CD4-positive, alpha-beta T cell treated with Interleukin-2 at 100 ng/mL for 4 hours (primary cell): Measurements from ENCODE around the gene PGK2.
"Not testable (repeated sequence)": the region's sequence is repeated elsewhere in the genome, so short reads cannot be mapped to it uniquely, and the experiment has no call there.

Experiments used
- DNase-seq: peaks from one replicate; pipeline ENCODE4 v3.0.0-alpha.2; 2020; ENCODE audit warnings: low spot score

Gene PGK2

DNA sequence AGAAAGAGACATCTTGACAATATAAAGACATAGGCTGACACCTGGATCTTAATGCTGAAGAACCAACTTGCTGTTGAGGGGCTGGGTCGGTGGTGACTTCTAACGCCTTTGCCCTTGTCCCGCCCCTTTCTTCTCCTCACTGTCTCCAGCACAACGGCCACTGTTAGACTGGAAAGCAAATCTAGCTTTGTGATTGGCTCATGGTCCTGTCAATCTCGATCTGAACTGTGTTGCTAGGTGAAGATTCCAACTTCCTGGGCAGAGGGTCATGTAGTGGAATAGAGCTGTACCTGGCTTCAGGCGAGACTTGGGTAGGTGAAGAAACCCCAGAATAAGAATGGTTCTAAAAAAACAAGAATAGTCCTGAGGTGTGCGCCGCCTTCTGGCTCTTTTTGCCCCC, at the start of gene PGK2:
Gene PGK2 (minus strand): TSS at position 110 of the 400 bp plus-strand sequence. CDS start 98 bp downstream, at position 12.
- DNase-seq: no peak

DNA sequence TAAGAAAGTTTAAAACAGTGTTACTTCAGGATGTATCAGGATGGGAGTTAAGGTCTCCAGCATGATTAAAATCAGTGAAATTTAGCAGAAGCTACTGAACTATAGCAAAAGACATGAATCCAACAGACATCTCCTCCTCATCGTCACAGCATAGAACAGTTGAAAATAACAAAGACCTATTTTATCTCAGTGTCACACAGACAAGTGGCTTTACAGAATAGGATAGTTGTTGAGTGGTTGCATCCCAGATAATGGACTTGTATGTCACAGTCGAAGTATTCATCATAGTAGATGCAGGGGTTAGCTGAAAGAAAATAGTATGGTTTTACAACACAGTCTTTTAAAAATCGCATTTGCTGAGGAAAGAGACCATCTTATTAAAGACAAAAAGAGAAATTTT, 48.1 kb upstream of the PGK2 start:
- DNase-seq: no peak

DNA sequence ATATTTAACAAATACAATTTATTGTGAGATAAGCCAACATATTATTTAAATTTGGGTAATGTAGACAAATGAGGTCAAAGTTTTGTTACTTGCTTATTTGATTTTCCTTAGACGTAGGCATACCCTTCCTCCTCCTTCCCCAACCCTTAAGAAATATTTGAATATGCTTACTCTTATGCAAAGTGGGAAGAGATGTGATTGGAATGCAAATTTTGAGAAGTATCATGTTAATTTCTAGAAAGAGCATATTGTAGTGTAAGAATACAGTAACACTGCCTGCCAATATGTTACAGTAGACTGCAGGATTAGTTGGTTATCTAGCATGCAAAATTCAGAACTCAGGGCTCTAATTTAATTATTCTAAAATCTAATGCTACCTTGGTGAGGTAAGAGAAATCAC, 46.3 kb upstream of the PGK2 start:
- DNase-seq: no peak

DNA sequence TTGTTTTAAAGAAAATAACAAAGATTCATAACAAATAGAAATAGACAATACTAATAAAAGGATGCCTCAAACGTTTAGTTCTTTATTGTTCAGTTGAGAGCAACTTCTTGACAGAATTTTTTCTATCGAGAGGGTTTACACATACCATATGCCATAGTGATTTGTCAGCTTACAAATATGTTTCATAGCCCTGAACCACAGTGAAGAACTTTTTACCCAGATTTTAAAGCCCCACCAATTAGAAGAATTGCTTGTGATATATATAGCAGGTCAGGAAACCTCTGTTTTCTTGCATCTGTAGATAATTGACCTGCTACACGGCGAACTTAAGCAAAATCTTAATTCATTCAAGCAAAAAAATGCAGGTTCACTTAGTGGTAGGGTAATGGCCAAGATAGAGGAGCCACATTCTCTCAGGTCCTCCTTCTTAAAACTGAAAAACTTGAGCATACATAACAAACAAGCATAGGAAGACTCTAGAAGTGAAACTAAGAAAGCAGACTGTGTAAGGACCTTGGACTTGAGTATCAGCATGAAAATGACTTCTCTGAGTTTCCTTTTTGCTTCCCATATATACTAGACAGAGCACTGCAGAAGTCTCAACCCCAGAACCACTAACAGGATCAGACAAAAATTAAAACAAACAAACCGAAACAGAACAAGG, 39.8 kb upstream of the PGK2 start:
- DNase-seq: no peak

- DNase-seq: no peak
These were observed 28.1 kb upstream of the PGK2 start for GRCh38 chr6:49815166-49815565.

GRCh38 chr6:49813248-49813647, 26.2 kb upstream of the PGK2 start:
- DNase-seq: no peak

DNA sequence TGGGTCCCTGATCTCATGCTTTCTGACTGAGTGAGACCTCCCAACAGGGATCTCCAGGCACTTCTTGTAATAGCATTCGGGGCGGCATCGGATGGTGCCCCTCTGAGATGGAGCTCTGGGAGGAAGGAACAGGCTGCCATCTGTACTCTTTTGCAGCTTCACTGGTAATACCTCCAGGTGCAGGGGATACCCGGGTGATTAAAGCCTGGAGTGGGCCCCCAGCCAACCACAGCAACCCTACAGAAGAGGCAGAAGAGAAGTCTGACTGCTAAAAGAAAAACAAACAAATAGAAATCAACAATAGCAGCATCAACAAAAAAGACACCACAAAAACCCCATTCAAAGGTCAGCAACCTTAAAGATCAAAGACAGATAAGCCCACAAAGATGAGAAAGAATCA, 19.1 kb upstream of the PGK2 start:
- no peak for DNase-seq

DNA sequence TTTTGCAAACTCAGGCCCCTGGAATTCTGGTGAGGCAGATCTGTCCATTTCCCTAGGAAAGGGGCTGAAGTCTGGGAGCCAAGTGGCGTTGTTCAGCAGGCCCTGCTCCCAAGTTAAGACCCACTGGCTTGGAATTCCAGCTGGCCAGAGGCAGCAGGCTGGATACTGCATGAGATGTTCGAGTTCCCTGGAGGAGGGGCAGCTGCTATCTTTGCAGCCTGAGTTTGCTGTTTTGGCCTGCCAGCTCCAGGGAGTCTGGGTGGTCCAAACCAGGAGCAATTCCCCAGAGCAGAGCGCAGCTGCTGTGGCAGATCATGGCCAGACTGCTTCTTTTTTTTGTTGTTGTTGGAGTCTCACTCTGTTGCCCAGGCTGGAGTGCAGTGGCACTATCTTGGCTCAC, 18.2 kb upstream of the PGK2 start:
- no peak for DNase-seq

DNA sequence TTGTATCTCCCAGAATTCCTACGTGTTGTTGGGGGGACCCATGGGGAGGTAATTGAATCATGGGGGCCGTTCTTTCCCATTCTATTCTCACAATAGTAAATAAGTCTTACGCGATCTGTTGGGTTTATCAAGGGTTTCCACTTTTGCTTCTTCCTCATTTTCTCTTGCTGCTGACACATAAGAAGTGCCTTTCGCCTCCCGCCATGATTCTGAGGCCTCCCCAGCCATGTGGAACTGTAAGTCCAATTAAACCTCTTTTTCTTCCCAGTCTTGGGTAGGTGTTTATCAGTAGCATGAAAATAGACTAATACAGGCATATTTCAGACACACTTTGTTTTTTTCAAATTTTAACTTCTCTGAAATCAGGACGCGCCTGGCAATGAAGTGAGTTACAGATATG, 14.4 kb upstream of the PGK2 start:
- no peak for DNase-seq

GRCh38 chr6:49799090-49799489, 12.0 kb upstream of the PGK2 start:
- no peak for DNase-seq

DNA sequence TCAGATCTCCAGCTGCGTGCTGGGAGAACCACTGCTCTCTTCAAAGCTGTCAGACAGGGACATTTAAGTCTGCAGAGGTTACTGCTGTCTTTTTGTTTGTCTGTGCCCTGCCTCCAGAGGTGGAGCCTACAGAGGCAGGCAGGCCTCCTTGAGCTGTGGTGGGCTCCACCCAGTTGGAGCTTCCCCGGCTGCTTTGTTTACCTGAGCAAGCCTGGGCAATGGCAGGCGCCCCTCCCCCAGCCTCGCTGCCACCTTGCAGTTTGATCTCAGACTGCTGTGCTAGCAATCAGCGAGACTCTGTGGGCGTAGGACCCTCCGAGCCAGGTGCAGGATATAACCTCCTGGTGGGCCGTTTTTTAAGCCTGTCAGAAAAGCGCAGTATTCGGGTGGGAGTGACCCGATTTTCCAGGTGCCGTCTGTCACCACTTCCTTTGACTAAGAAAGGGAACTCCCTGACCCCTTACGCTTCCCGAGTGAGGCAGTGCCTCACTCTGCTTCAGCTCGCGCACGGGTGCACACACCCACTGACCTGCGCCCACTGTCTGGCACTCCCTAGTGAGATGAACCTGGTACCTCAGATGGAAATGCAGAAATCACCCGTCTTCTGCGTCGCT, 9.9 kb upstream of the PGK2 start:
- DNase-seq: not testable (repeated sequence)

DNA sequence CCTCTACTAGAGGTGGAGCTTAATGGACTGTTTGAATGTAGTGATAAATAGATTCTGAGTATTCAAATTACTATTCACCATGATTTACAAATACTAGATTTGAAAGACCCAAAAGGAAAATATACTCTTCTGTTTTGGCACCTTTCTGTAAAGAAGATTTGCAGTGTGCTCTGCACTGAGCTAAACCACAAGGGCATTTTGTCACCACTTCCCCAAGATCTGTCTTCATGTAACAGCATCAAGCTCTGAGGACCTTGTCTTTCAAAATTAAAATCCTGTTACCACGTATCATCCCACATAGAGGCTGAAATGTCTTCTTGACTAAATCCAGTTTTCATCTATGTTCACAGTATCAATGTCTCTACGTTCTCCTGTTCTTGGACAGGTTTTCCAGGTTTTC, 3.3 kb upstream of the PGK2 start:
- no peak for DNase-seq

DNA sequence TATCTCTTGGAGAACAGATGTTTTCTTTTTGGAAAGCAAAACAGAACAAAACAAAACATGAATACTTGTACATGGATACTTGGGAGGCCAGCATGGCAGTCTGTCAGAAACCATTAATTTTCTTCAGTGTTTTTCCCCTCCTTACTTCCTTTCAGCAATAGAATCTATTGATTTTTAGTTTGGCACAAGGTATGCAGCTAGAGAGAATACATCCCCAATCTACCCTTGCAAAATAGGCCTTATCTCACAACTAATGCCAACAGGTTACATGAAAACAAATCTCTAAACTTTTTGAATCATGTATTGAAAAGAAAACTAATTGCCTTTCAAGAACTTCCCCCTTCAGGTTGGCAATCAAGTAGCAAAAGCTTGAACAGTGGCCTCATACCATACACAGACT, 2.8 kb downstream of the PGK2 start:
- no peak for DNase-seq

DNA sequence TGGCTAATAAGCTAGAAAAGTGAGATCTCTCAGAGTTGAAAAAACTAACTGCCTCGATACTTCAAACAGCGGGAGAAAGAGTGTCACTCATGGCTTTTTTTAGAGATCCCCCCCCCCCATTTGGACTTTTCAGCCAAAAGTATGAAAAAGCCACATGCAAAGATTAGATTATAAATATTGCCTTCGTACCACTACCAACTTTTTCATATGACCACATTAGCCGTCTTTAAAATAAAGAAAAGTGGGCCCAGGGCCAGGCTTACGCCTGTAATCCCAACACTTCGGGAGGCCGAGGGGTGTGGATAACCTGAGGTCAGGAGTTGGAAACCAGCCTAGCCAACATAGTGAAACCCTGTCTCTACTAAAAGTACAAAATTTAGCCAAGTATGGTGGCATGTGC, 4.4 kb downstream of the PGK2 start:
- DNase-seq: no peak

GRCh38 chr6:49782293-49782692, 4.8 kb downstream of the PGK2 start:
- DNase-seq: no peak

DNA sequence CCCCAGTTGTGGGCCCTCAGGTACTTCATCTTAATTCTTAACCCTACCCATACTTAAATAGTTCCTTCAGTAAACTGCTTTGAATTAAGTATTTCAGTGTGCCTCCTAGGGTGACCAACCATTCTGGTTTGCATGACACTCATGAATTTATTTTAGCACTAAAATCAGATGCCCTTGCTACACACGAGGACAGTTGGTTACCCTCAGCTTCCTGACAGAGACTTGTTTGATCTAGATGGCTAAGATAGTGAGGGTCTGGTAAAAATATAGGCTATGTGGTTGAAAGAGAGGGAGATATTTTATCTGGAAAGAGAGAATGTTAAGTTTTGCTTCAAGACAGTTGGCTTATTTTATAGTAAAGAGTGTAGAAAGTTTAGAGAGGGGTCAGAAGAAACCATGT, 10.6 kb downstream of the PGK2 start:
- DNase-seq: no peak

DNA sequence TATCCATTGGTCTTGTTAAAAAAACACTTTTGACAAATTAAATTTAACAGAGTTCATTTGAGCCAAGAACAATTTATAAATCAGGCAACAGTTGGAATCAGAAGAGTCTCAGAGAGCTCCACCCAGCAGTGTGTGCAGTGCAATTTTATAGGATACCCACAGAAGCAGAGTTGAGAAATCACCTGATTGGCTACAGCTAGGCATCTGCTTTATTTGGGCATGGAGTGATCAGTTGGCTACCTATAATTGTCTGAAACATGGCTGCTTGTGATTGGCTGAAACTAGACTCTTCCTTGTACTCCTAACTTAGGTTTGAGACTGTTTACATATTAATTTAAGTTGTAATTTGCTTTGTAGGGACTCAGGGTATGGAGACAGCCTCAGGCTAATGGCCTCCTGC, 12.0 kb downstream of the PGK2 start:
- DNase-seq: no peak

DNA sequence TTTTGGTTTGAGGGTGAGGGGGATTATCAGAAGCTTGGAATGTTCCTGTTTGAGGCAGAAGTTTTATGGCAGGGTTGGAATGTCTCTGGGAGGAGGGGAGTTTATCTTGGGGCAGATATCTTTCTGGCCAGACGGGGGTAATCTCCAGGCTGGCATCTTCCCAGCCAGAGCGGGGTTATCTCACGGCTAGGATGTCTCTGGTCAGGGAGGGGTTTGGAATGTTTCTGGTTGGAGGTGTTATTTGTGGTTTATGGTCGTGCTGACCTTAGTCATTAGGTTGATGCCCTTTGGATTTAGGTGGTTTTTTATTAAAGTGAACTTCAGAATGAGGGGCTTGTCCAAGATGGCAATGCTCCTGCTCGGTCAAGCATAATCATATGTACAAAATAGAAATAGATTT, 14.8 kb downstream of the PGK2 start:
- DNase-seq: no peak

- no peak for DNase-seq
These were observed 20.3 kb downstream of the PGK2 start for GRCh38 chr6:49766762-49767161.

DNA sequence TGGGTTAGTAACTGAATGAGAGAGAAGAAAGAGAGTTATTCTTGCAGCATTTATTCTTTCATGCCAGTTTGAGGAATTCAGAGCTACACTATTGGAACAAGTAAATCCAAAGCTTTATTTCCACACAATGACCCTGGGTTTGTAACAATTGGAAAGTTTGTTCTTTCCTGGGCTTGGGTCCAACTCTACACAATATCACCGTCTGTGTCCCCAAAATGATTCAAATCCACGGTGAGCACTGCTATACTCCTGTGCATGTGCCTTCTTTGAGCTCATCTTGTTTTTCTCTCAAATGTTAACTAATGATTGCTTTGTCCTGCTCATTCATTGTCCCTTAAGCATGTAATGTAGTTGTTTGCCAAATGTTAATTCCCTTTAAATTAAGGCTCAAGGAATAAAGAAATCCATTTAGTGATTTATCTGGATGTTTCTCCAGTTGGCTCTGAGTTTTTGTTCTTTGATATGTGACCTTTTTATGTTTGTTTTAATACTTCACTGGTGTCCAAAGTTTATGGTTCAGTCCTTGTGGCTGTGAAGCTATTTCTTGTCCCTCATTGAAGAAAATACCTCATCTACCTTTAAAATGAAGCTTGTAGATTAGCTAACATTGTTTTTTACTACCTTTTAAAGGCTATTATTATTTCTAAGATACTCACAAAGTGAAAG, 22.4 kb downstream of the PGK2 start:
- no peak for DNase-seq

GRCh38 chr6:49744259-49744658, 42.8 kb downstream of the PGK2 start, which contains the start of gene CRISP3:
Gene CRISP3 (minus strand): TSS chr6:49744388. CDS start chr6:49744367, 21 bp downstream.
- DNase-seq: no peak

DNA sequence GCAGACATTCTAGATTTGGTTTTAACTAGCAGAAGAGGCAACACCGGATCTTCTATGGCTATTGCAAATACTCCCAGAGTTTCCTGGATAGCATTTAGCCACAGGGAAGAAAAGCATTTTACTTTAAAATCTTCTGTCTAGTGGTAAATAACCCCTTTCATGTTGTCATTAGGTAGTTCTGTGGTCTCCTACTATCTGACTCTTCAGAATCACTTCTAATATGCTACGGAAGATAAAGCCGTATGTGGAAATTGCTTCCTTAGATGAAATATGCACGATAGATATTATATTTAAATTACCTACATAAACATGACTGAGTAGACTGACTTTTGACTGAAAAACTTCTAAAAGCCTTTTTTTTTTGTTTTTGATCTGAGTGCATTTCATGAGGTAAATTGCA, 43.7 kb downstream of the PGK2 start:
- no peak for DNase-seq

DNA sequence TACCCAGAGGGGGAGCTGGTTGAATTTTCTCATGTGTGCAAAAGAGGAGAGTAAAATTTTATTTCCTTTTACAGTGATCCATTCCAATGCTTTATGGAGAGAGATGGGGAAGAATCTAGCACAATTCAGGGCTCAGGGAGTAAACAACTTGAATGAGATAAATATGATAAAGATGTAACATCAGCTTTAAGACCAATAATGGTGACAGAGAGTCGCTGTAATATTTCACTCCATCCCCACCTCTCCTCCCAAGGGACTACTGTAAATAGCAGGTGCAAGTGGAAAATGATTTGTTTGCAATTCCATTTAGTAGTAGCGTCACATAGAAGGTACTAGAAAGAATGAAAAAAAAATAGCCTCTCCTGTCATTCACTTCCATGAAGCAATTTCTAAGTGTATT, 47.7 kb downstream of the PGK2 start:
- DNase-seq: no peak
